Stimulated activated effector memory CD8-positive, alpha-beta T cell treated with anti-CD3 and anti-CD28 coated beads, Interleukin-12 subunit alpha, Interleukin-12 subunit beta, amount 100 ng/mL, for 72 hours (primary cell): ENCODE data around the gene LLPH.

Experiments used
- ATAC-seq: fragments of 150-1000 bp; cut with Tn5 transposase; 2 replicates; pipeline ENCODE4 v1.10.0; 2021
- DNase-seq, 2 donors: peaks; one replicate each; pipeline ENCODE4 v3.0.0; 2021 to 2022; ENCODE audit warnings: low spot score in 2 of 2
- H3K27ac Mint-ChIP-seq: one replicate; pipeline ENCODE4 v1.8.0; 2022; ENCODE audit warnings: mild to moderate bottlenecking, mixed read lengths
- H3K36me3 Mint-ChIP-seq: one replicate; pipeline ENCODE4 v1.8.0; 2022; ENCODE audit warnings: mild to moderate bottlenecking, mixed read lengths
- H3K4me1 Mint-ChIP-seq: one replicate; pipeline ENCODE4 v1.8.0; 2022; ENCODE audit warnings: mixed read lengths
- H3K4me3 Mint-ChIP-seq: one replicate; pipeline ENCODE4 v1.8.0; 2022; ENCODE audit warnings: mild to moderate bottlenecking, mixed read lengths
- H3K9me3 Mint-ChIP-seq: one replicate; pipeline ENCODE4 v1.8.0; 2022; ENCODE audit warnings: mixed read lengths

LLPH gene

DNA sequence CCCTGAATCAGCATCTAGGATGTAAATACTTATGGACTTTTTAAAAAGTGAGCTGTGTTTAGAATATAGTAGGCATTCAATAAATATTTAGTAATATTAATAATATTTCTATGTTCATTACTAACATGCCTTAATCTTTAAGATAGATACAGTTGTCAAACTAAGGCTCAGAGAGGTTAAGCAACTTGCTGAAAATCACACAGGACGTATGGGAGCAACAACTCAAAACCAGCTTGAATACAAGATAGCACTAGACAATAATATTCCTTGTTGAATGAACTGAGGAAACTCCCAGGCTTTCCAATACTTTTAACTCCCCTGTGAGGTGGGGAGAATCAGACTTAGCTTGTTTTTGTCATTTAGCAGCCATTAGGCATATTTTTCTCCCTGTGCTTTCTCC, 45.3 kb downstream of the LLPH start:
- Mint-ChIP-seq H3K4me1 (no peaks in the 10 kb centered on the region), H3K27ac (no peak overlapping the region), H3K9me3 (no peaks in the 10 kb centered on the region), H3K36me3 (no peaks in the 10 kb centered on the region), H3K4me3 (no peak overlapping the region)
- DNase-seq (no peak), ATAC-seq (no peak)

DNA sequence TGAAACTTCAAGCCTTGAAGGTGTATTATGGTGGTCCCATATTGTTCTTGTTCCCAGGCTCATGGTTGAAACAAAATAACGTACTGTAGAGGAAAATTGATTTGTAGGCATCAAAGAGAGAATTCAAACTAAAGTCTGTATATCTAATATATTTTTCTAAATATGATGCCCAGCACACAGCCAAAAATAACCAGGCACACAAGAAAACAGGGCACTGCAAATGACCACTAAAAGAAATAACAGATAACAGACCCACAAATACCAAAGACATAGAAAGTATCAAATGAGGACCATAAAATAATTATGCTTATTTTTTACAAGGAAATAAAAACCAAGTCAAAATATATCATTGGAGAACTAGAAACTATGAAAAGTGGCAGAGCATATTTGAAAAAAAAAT, 46.8 kb downstream of the LLPH start:
- no peak for ATAC-seq
- Mint-ChIP-seq H3K4me1 (no peaks in the 10 kb centered on the region), H3K4me3 (no peak overlapping the region), H3K27ac (no peak overlapping the region), H3K9me3 (no peaks in the 10 kb centered on the region), H3K36me3 (no peaks in the 10 kb centered on the region)
- DNase-seq, result no peak

DNA sequence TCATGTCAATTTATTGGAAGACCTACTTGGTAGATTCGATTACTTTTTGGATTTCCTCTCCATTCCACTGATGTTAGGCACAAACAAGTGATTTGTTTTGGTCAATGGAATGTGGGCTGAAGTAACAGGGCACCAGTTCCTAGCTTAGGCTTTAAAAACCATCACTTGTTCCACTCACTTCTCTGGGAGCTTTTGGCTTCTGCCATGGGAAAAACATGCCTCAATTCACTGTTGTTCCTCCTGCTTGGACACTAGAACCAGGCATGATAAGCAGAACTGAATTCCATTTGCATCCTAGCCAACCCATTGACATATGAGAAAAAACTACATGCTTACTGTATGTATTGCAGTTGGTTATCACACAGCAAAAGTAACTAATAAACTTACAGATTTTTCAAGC, 47.8 kb downstream of the LLPH start:
- H3K36me3 Mint-ChIP-seq, result no peaks in the 10 kb centered on the region

DNA sequence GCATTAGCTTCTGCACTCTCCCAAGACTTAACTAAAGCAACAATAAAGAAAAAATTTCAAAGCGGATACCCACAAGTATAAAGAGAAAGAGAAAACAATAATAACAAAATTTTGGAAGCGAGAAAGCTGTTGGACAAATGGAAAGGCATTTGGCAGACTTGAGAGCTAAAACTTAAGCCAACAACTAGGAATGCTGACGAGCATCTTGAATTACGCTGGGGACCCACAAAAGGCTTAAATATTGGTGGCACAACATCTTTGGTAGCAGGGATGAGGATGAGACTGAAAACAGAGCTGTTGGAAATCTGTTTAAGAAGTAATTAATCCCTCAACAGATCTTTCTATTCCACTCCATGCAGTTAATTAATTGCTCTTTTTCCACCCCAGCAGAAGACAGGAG, 49.8 kb downstream of the LLPH start:
- Mint-ChIP-seq H3K36me3 (no peaks in the 10 kb centered on the region), H3K4me1 (no peaks in the 10 kb centered on the region), H3K27ac (no peak overlapping the region), H3K4me3 (no peak overlapping the region), H3K9me3 (no peaks in the 10 kb centered on the region)
- ATAC-seq (no peak), DNase-seq (no peak)

More for the DNA sequence above, 47.8 kb downstream of the LLPH start:
- DNase-seq (no peak), ATAC-seq (no peak)
- Mint-ChIP-seq H3K9me3 (no peaks in the 10 kb centered on the region), H3K27ac (no peak overlapping the region), H3K4me3 (no peak overlapping the region), H3K4me1 (no peaks in the 10 kb centered on the region)

DNA sequence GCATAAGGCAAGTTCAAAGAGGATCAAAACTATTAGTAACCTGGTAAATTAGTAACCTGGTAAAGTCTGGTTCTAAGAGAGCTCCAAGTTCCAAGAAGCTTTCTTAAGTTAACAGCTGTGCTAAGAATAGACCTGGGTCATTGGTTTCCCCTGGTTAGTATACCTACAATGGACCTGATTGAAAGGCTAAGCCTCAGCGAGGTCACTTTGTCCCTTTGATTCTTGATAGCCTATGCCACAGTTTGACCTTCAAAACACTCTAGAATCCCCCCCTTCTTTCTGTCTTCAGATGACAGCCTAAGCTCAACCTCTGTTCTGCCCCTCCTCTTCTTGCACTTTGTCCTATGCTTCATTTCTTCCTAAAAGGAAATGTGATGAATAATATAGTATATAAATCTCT, 53.0 kb downstream of the LLPH start:
- Mint-ChIP-seq H3K4me1 (no peaks in the 10 kb centered on the region), H3K27ac (no peak overlapping the region), H3K9me3 (no peaks in the 10 kb centered on the region), H3K4me3 (no peak overlapping the region), H3K36me3 (no peaks in the 10 kb centered on the region)
- ATAC-seq (no peak), DNase-seq (no peak)

DNA sequence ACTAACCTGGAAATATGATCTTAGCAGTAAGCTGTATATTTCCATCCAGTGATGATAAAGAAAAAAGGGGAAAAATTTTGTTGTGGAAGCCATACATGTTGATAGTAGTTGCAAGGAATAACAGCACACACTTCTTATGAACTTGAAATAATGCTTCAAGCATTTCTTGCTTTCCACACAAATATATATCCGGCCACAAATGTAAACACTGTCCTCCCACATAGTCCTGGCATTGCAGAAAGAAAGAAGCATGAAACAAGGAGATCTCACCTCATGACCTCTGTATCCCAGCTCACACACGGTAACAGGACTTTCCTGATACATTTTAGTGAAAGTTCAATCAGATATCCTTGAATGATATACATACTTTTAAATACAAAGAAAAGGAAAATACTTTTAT, 56.0 kb downstream of the LLPH start:
- H3K9me3 Mint-ChIP-seq, result no peaks in the 10 kb centered on the region
- no peak overlapping the region for H3K27ac Mint-ChIP-seq
- H3K36me3 Mint-ChIP-seq, result no peaks in the 10 kb centered on the region
- DNase-seq (no peak), ATAC-seq (no peak)
- no peak overlapping the region for H3K4me3 Mint-ChIP-seq
- no peaks in the 10 kb centered on the region for H3K4me1 Mint-ChIP-seq

DNA sequence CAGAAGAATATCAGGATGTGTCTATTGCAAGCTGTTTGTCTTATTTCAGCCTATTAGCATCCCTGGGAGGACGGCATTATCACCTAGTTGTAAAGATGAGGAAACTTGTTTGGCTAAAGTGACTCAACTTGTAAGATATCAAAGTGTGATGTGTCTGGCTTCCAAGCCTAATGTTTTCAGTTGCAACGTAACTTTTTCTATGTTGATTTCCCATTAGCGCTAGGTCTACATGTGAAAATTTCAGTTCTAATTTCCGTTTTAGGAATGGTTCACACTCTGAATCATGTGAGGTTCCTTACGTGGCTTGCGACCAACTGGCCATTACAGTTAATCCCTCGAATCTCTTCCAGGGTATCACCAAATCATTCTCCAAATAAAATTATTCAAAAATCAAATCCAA, 58.0 kb downstream of the LLPH start:
- no peak for DNase-seq
- H3K36me3 Mint-ChIP-seq, result no peaks in the 10 kb centered on the region
- no peak overlapping the region for H3K4me3 Mint-ChIP-seq
- ATAC-seq, result no peak
- H3K27ac Mint-ChIP-seq, result no peak overlapping the region
- no peaks in the 10 kb centered on the region for H3K9me3 Mint-ChIP-seq
- H3K4me1 Mint-ChIP-seq, result no peaks in the 10 kb centered on the region

DNA sequence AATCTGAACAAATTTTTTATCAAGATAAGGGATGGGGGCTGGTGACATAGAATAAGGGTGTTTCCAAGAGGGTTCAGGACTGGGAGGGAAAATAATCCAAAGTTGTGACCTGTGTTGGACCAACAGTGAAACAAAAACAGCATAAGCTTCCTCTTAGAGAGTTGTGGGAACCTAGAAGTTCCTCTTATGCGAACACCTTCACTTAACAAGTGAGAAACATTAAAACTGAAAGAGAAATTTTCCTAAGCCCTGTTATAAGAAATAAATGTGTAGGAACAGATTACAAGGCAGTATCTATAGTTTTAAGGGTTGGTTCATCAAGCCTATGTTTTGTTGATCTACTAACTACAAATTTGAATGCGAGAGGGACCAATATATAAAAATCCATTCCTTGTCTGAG, 58.4 kb downstream of the LLPH start:
- Mint-ChIP-seq H3K4me3 (no peak overlapping the region), H3K36me3 (no peaks in the 10 kb centered on the region), H3K4me1 (no peaks in the 10 kb centered on the region), H3K9me3 (no peaks in the 10 kb centered on the region), H3K27ac (no peak overlapping the region)
- ATAC-seq (no peak), DNase-seq (no peak)

DNA sequence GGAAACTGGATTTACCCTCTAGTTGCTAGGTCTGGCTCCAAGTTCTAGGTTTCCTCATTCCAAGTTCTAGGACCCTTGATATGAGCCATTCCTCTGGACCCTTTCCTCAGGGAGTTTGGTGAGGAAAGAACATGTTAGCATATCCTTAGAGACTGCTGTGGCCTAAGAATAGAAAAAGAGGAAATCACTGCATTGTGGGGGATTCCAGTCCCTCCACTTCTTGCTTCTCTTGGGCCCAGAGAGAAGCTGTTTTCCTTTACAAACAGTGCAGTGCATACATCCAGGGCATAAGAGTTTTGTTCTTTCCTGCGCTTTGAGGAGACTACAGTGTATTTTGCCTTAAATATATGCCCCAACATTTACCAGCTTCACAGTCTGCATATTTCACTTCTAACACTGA, 59.0 kb downstream of the LLPH start:
- no peak for ATAC-seq
- no peaks in the 10 kb centered on the region for H3K9me3 Mint-ChIP-seq
- DNase-seq, result no peak
- H3K4me3 Mint-ChIP-seq, result no peak overlapping the region
- H3K4me1 Mint-ChIP-seq, result peaks cover 6% of the 10 kb centered on the region
- no peak overlapping the region for H3K27ac Mint-ChIP-seq
- no peaks in the 10 kb centered on the region for H3K36me3 Mint-ChIP-seq

DNA sequence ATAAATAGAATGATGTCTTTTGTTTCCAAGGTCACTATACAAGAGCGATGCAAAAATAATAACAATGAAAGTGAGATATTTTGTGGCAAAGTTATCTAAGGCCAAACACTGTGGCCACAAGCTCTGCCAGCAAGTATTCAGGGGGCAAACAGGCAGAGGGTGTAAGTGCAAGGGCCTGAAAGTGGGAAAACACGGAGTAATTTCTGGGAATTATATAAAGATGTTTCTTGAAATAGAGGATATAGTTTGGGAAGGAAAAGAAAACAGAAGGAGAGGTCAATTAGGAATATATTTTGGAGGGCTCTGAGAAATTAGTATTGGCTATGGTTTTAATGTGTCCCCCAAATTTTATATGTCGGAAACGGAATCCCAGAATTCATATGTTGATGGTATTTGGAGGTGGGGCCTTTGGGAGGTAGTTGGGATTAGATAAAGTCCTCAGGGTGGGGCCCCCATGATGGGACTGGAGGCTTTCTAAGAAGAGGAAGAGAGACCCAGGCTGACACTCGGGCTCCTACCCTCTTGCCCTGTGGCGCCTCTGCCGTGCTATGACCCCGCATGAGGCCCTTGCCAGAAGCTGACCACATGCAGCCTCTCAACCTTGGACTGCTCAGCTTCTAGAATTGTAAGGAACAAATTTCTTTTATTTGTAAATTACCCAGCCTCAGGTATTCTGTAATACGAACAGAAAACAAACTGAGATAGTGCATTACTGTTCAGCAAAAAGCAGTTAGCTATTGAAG, 60.0 kb downstream of the LLPH start:
- ATAC-seq, result no peak
- H3K4me3 Mint-ChIP-seq, result no peak overlapping the region
- no peak for DNase-seq
- no peaks in the 10 kb centered on the region for H3K36me3 Mint-ChIP-seq
- no peak overlapping the region for H3K27ac Mint-ChIP-seq
- H3K4me1 Mint-ChIP-seq, result peaks cover 12% of the 10 kb centered on the region
- H3K9me3 Mint-ChIP-seq, result no peaks in the 10 kb centered on the region

DNA sequence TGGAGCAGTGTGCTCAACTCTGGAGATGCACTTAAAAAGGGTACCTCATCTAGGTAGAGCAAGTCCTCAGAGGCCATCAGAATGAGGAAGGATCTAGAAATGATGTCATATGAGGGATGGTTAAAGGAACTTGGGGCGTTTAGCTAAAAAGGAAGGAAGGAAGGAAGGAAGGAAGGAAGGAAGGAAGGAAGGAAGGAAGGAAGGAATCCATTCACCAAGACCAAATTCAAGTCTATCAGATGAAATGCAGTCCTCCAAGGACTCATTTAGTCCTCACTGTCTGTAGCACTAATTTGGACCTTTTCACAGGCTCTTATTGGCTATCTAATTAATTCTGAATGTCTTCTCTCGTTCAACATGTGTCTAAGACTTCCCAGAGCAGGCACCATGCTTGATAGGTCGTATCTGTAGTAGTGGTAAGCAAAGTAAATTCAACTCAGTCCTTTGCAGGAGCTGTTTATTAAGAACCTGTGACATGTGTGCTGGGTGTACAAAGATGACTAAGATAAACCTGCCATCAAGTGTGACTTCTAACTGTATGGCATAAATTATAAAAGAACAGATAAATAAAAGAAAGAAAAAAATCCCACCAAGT, 63.5 kb downstream of the LLPH start:
- peaks cover 12% of the 10 kb centered on the region for H3K4me1 Mint-ChIP-seq
- DNase-seq (no peak), ATAC-seq (no peak)
- H3K27ac Mint-ChIP-seq, result no peak overlapping the region
- H3K4me3 Mint-ChIP-seq, result no peak overlapping the region
- no peaks in the 10 kb centered on the region for H3K9me3 Mint-ChIP-seq
- no peaks in the 10 kb centered on the region for H3K36me3 Mint-ChIP-seq
